ENCODE results near the gene S100A16.

GRCh38 chr1:153630384-153630783 lies 17.4 kb upstream of the S100A16 start:
- TF ChIP-seq, protein P1, sequence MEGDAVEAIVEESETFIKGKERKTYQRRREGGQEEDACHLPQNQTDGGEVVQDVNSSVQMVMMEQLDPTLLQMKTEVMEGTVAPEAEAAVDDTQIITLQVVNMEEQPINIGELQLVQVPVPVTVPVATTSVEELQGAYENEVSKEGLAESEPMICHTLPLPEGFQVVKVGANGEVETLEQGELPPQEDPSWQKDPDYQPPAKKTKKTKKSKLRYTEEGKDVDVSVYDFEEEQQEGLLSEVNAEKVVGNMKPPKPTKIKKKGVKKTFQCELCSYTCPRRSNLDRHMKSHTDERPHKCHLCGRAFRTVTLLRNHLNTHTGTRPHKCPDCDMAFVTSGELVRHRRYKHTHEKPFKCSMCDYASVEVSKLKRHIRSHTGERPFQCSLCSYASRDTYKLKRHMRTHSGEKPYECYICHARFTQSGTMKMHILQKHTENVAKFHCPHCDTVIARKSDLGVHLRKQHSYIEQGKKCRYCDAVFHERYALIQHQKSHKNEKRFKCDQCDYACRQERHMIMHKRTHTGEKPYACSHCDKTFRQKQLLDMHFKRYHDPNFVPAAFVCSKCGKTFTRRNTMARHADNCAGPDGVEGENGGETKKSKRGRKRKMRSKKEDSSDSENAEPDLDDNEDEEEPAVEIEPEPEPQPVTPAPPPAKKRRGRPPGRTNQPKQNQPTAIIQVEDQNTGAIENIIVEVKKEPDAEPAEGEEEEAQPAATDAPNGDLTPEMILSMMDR (optimal IDR thresholded peaks at IDR 0.05 in 1 of 3, IDR thresholded peaks at IDR 0.05 in 1 of 3, conservative IDR thresholded peaks at IDR 0.05 in 1 of 3; ENCODE audit: extremely low read depth in 1 of 3, insufficient read depth in 2 of 3, low read length in 3 of 3) = no peak
- TF ChIP-seq EZH2 (IDR thresholded peaks at IDR 0.05; ENCODE audit: low read length) = no peak

Measured in keratinocyte (primary cell).